Measurements from ENCODE around the gene KCNC1.

GRCh38 chr11:17822401-17822781, 87.8 kb downstream of the KCNC1 start:
- no peak for TF ChIP-seq CTCF (IDR thresholded peaks at IDR 0.05)
- TF ChIP-seq POLR2A (IDR thresholded peaks at IDR 0.05; ENCODE audit: low read length) = no peak
- no peak for TF ChIP-seq MAZ (IDR thresholded peaks at IDR 0.05; ENCODE audit: borderline replicate concordance, low read depth, low read length)
- no peak for TF ChIP-seq FOSB (CRISPR knock-in tag; IDR thresholded peaks at IDR 0.05)
- TF ChIP-seq JUNB (IDR thresholded peaks at IDR 0.05) = no peak

Measured in A549 (cell line).